SK-N-SH (cell line): Measurements from ENCODE around the gene TPSAB1.
"Not testable (repeated sequence)": the region's sequence is repeated elsewhere in the genome, so short reads cannot be mapped to it uniquely, and the experiment has no call there.

ENCODE experiments used
- FOXJ3 ChIP-seq: sonication (generic); formaldehyde crosslinking; IDR thresholded peaks from 2 replicates; pipeline ENCODE4 v1.5.1; 2020; ENCODE audit warnings: mild to moderate bottlenecking, missing genetic modification reagents
- GABPA ChIP-seq: IDR thresholded peaks from 2 replicates; pipeline ENCODE4 v1.4.0; 2012; ENCODE audit warnings: low read depth, mild to moderate bottlenecking
- POLR2AphosphoS5 ChIP-seq: IDR thresholded peaks from 2 replicates; pipeline ENCODE4 v1.6.1; 2012; ENCODE audit warnings: low read depth, low read length
- SIN3A ChIP-seq: IDR thresholded peaks from 2 replicates; pipeline ENCODE4 v1.6.1; 2012; ENCODE audit warnings: low read depth, mild to moderate bottlenecking, low read length, moderate library complexity, borderline replicate concordance
- TF ChIP-seq, protein P1 (sequence below): fragments of 200-600 bp; sonication (generic); IDR thresholded peaks from 2 replicates; pipeline ENCODE4 v1.6.1; 2017; ENCODE audit warnings: antibody characterized with exemption, mild to moderate bottlenecking, moderate library complexity
- TF ChIP-seq, protein P2 (sequence below): IDR thresholded peaks from 2 replicates; pipeline ENCODE4 v1.6.1; 2012; ENCODE audit warnings: mild to moderate bottlenecking, low read depth, low read length, moderate library complexity

DNA sequence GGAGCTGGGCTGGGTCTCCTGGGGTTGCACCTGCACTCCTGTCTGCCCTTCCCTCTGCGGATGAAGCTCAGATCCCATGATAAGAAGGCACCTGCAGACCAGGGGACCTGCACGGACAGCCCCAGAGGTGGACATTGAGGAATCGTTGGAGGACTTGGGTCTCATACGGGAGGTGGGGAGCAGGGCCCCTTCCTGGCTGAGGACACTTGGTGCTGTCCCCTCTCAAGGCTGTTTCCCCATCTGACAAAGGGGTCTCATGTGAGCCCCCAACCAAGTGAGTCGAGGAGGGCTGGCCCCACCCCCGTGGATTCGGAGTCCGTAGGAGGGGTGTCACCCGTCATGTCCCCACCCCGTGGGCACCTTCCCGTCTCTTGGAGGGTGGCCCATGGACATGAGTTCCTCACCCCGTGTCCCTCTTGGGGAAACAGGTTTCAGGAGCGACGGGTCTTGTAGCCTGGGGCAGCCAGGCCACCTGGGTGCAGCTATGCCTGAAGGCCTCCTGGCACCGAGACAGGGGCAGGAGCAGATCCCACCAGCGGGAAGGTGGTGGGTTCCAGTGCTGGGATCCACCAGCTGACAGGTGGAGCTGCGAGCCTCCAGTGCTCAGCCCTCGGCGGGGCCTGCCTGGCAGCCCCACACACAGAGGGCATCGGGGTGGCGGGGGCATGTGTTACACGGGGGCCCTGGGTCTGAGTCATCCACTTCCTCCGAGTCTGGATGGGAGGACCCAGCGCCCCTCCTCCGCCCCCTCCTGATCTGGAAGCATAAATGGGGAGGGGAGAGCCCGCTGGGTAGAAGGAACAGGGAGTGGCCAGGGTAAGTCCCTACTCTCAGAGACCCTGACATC, 15.0 kb downstream of the TPSAB1 start, which contains the start of gene TPSD1:
- not testable (repeated sequence) for TF ChIP-seq POLR2AphosphoS5, GABPA, FOXJ3, SIN3A
- TF ChIP-seq, protein P1, sequence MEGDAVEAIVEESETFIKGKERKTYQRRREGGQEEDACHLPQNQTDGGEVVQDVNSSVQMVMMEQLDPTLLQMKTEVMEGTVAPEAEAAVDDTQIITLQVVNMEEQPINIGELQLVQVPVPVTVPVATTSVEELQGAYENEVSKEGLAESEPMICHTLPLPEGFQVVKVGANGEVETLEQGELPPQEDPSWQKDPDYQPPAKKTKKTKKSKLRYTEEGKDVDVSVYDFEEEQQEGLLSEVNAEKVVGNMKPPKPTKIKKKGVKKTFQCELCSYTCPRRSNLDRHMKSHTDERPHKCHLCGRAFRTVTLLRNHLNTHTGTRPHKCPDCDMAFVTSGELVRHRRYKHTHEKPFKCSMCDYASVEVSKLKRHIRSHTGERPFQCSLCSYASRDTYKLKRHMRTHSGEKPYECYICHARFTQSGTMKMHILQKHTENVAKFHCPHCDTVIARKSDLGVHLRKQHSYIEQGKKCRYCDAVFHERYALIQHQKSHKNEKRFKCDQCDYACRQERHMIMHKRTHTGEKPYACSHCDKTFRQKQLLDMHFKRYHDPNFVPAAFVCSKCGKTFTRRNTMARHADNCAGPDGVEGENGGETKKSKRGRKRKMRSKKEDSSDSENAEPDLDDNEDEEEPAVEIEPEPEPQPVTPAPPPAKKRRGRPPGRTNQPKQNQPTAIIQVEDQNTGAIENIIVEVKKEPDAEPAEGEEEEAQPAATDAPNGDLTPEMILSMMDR, result not testable (repeated sequence)
- TF ChIP-seq, protein P2, sequence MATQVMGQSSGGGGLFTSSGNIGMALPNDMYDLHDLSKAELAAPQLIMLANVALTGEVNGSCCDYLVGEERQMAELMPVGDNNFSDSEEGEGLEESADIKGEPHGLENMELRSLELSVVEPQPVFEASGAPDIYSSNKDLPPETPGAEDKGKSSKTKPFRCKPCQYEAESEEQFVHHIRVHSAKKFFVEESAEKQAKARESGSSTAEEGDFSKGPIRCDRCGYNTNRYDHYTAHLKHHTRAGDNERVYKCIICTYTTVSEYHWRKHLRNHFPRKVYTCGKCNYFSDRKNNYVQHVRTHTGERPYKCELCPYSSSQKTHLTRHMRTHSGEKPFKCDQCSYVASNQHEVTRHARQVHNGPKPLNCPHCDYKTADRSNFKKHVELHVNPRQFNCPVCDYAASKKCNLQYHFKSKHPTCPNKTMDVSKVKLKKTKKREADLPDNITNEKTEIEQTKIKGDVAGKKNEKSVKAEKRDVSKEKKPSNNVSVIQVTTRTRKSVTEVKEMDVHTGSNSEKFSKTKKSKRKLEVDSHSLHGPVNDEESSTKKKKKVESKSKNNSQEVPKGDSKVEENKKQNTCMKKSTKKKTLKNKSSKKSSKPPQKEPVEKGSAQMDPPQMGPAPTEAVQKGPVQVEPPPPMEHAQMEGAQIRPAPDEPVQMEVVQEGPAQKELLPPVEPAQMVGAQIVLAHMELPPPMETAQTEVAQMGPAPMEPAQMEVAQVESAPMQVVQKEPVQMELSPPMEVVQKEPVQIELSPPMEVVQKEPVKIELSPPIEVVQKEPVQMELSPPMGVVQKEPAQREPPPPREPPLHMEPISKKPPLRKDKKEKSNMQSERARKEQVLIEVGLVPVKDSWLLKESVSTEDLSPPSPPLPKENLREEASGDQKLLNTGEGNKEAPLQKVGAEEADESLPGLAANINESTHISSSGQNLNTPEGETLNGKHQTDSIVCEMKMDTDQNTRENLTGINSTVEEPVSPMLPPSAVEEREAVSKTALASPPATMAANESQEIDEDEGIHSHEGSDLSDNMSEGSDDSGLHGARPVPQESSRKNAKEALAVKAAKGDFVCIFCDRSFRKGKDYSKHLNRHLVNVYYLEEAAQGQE, result not testable (repeated sequence)
